HG02981 (cell line): Measurements from ENCODE around the gene SOHLH2.

Experiments
- ATAC-seq: cut with Tn5 transposase; IDR thresholded peaks from one replicate; pipeline ENCODE4 v1.9.1; 2021; ENCODE audit warnings: mild to moderate bottlenecking, moderate library complexity; ENCODE audit not compliant: unreplicated experiment

Gene SOHLH2

GRCh38 chr13:36214163-36214921 is at the start of gene SOHLH2:
Gene SOHLH2, minus strand, starts transcription at chr13:36214556. Its CDS starts 30 bp downstream, at chr13:36214526.
- no peak for ATAC-seq

- ATAC-seq = no peak
Measured at GRCh38 chr13:36261976-36262375, 47.6 kb upstream of the SOHLH2 start.

- ATAC-seq = no peak
Measured at GRCh38 chr13:36261011-36261410, 46.7 kb upstream of the SOHLH2 start.

GRCh38 chr13:36259361-36260137 is 45.2 kb upstream of the SOHLH2 start:
- ATAC-seq = no peak

- ATAC-seq = no peak
Measured at GRCh38 chr13:36258831-36259230, 44.5 kb upstream of the SOHLH2 start.

GRCh38 chr13:36251526-36251925 is 37.2 kb upstream of the SOHLH2 start:
- no peak for ATAC-seq

- ATAC-seq = no peak
Measured at GRCh38 chr13:36251017-36251416, 36.7 kb upstream of the SOHLH2 start.

- ATAC-seq = no peak
Measured at GRCh38 chr13:36248700-36249099, 34.3 kb upstream of the SOHLH2 start.

- no peak for ATAC-seq
Measured at GRCh38 chr13:36244990-36245389, 30.6 kb upstream of the SOHLH2 start.

GRCh38 chr13:36244073-36244472 is 29.7 kb upstream of the SOHLH2 start:
- no peak for ATAC-seq

- ATAC-seq = no peak
Measured at GRCh38 chr13:36242761-36243160, 28.4 kb upstream of the SOHLH2 start.

- ATAC-seq = no peak
Measured at GRCh38 chr13:36231236-36231635, 16.9 kb upstream of the SOHLH2 start.

- no peak for ATAC-seq
Measured at GRCh38 chr13:36224730-36225129, 10.4 kb upstream of the SOHLH2 start.

GRCh38 chr13:36219883-36220282 is 5.5 kb upstream of the SOHLH2 start:
- ATAC-seq = no peak

GRCh38 chr13:36217456-36217855 is 3.1 kb upstream of the SOHLH2 start:
- no peak for ATAC-seq

- ATAC-seq = no peak
Measured at GRCh38 chr13:36212789-36213188, 1.6 kb downstream of the SOHLH2 start.

- no peak for ATAC-seq
Measured at GRCh38 chr13:36211567-36211966, 2.8 kb downstream of the SOHLH2 start.

GRCh38 chr13:36210738-36211137 is 3.6 kb downstream of the SOHLH2 start:
- ATAC-seq = no peak

- no peak for ATAC-seq
Measured at GRCh38 chr13:36207672-36208071, 6.7 kb downstream of the SOHLH2 start.

GRCh38 chr13:36193151-36193855 is 21.1 kb downstream of the SOHLH2 start:
- ATAC-seq = no peak

GRCh38 chr13:36192166-36192565 is 22.2 kb downstream of the SOHLH2 start:
- ATAC-seq = no peak

GRCh38 chr13:36190771-36191170 is 23.6 kb downstream of the SOHLH2 start:
- no peak for ATAC-seq
